Amniotic epithelial cell (primary cell): ENCODE data around the gene PLXNB1.

Experiments used
- DNase-seq: peaks from one replicate; pipeline ENCODE4 v3.0.0-alpha.2; 2010; ENCODE audit warnings: low read depth

PLXNB1 gene

GRCh38 chr3:48367201-48367600 is 62.7 kb downstream of the PLXNB1 start:
- no peak for DNase-seq

GRCh38 chr3:48364840-48365239 is 65.0 kb downstream of the PLXNB1 start:
- no peak for DNase-seq

GRCh38 chr3:48361928-48362327 is 68.0 kb downstream of the PLXNB1 start:
- DNase-seq = no peak

DNA sequence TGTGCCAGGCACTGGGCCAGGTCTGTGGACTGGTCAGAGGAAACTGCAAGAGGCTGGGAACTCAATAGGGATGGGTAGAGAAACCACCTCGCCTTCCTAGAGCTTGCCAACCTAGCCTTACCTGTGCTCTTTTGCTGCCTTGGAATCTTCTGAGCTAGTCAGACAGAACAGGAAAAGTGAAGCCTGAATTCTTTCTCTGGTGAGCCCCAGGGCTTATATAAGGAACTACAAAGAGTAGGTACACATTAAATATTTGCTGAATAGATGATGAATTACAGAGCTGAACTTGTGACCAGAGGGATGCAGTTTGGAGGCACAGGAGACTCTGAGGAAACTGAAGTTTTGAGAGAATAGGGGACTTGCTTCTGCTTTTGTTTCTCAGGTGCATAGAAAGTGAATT is 73.5 kb downstream of the PLXNB1 start:
- DNase-seq = no peak

DNA sequence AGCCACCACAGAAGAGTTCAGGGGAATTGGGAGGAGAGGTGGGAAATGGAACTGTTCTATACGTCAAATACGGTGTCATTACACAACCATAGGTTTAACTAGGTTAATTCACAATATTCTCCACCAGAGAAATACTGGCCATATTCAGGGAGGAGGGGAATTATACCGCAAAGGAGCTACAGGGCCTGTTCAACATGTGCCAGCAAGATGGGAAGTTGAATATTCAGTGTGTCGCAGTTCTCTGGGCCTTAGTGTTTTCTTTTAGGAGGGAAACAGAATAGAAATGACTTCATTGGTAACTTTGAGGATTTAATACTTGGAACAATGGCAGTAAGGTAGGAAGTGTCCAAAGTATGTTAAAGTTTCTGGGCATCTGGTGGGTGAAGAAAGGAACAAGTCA is 75.9 kb downstream of the PLXNB1 start:
- DNase-seq = no peak
